Lung (tissue), 12 donors: Measurements from ENCODE around the gene C12orf42. TPM values are rescaled to one million over a fixed set of nuclear protein-coding genes. Genes with fewer than 3 reads are reported as not detected.

ENCODE experiments used
- ATAC-seq: fragments of 200-7000 bp; cut with Tn5 transposase; one replicate; pipeline ENCODE4 v1.9.1; 2020; ENCODE audit warnings: moderate number of reproducible peaks; ENCODE audit not compliant: insufficient read depth, low FRiP score
- DNase-seq, 3 donors: peaks; one replicate each; pipeline ENCODE4 v3.0.0-alpha.2; 2013 to 2017
- H3K27ac ChIP-seq, 2 donors: one replicate each; pipeline ENCODE4 v1.5.1; 2013; ENCODE audit warnings: mild to moderate bottlenecking in 2 of 2, moderate library complexity in 2 of 2, control low read depth in 1 of 2, inconsistent platforms in 1 of 2, low read depth in 1 of 2, low read length in 1 of 2
- H3K27me3 ChIP-seq, 3 donors: one replicate each; pipeline ENCODE4 v1.5.1; 2013; ENCODE audit warnings: low read length in 2 of 3; ENCODE audit not compliant: control insufficient read depth in 3 of 3, insufficient read depth in 3 of 3
- H3K36me3 ChIP-seq, 4 donors: one replicate each; pipeline ENCODE4 v1.5.1; 2013; ENCODE audit warnings: low read length in 4 of 4, mild to moderate bottlenecking in 1 of 4, moderate library complexity in 1 of 4; ENCODE audit not compliant: control insufficient read depth in 4 of 4, insufficient read depth in 4 of 4
- H3K4me1 ChIP-seq, 5 donors: one replicate each; pipeline ENCODE4 v1.5.1; 2013; ENCODE audit warnings: low read length in 5 of 5, mild to moderate bottlenecking in 2 of 5, moderate library complexity in 1 of 5; ENCODE audit not compliant: control insufficient read depth in 5 of 5, insufficient read depth in 5 of 5
- H3K4me3 ChIP-seq: one replicate; pipeline ENCODE4 v1.5.1; 2013; ENCODE audit warnings: mild to moderate bottlenecking, control low read depth, moderate library complexity
- H3K9ac ChIP-seq, 2 donors: one replicate each; pipeline ENCODE4 v1.5.1; 2013; ENCODE audit warnings: low read length in 2 of 2, control low read depth in 1 of 2; ENCODE audit not compliant: insufficient read depth in 1 of 2
- H3K9me3 ChIP-seq, 4 donors: one replicate each; pipeline ENCODE4 v1.5.1; 2013; ENCODE audit warnings: low read length in 3 of 4, mild to moderate bottlenecking in 1 of 4, moderate library complexity in 1 of 4; ENCODE audit not compliant: control insufficient read depth in 4 of 4, insufficient read depth in 3 of 4
- CTCF ChIP-seq: IDR thresholded peaks from 2 replicates; pipeline ENCODE4 v1.5.1; 2012; ENCODE audit warnings: mild to moderate bottlenecking; ENCODE audit errors: control extremely low read depth, extremely low read depth
- WGBS, 2 donors: extraction: QIAGEN DNeasy Blood & Tissue Kit; methylation state at CpG; one replicate each; pipeline ENCODE4 v1.1.7; 2013; 5-methylcytosine and 5-hydroxymethylcytosine counted together
- polyA plus RNA-seq, 2 donors: library from polyadenylated mRNA; stranded (reverse); fragments of 200-250 nt; gene quantifications; one replicate each; pipeline ENCODE4 v1.2.1, GENCODE V29; 2013
- total RNA-seq, 2 donors: library from RNA; depleted of rRNA in 1 of 2; stranded (reverse); fragments of >200 nt in 1 of 2; gene quantifications; one replicate each; pipeline ENCODE4 v1.2.1, GENCODE V29; 2014 to 2021
- donor health status: control.
- donor health status: control.
- donor health status: Bipolar disorder and iron deficiency.
- donor health status: healthy.
- donor health status: DM: yes; HTN: yes; CAD: no.

Gene C12orf42
- total and polyA plus RNA-seq, 4 donors = 0.03 TPM; not detected in 3

GRCh38 chr12:103327676-103328075 is 168.1 kb downstream of the C12orf42 start:
- TF ChIP-seq CTCF = no peak
- no peak for DNase-seq
- no peaks in the 10 kb centered on the region for H3K27me3 ChIP-seq
- no peak overlapping the region for H3K9ac ChIP-seq
- H3K27ac ChIP-seq = no peak overlapping the region
- no peaks in the 10 kb centered on the region for H3K36me3 ChIP-seq
- H3K9me3 ChIP-seq = peaks cover 0 to 2% (median 0%) of the 10 kb centered on the region in 4 donors
- no peak overlapping the region for H3K4me3 ChIP-seq
- no peaks in the 10 kb centered on the region for H3K4me1 ChIP-seq
- ATAC-seq = no peak

GRCh38 chr12:103326190-103326589 is 169.6 kb downstream of the C12orf42 start:
- DNase-seq (no peak), ATAC-seq (no peak)
- WGBS, 2 donors = 81 to 83% methylated on average over 3 of the region's 3 CpGs
- H3K4me3 ChIP-seq = no peak overlapping the region
- H3K9me3 ChIP-seq = peaks cover 0 to 2% (median 0%) of the 10 kb centered on the region in 4 donors
- H3K9ac ChIP-seq = no peak overlapping the region
- no peak overlapping the region for H3K27ac ChIP-seq
- TF ChIP-seq CTCF = no peak
- H3K27me3 ChIP-seq = no peaks in the 10 kb centered on the region
- no peaks in the 10 kb centered on the region for H3K4me1 ChIP-seq
- no peaks in the 10 kb centered on the region for H3K36me3 ChIP-seq

GRCh38 chr12:103318566-103318965 is 177.2 kb downstream of the C12orf42 start:
- DNase-seq (no peak), ATAC-seq (no peak)
- Histone ChIP-seq H3K36me3 (no peaks in the 10 kb centered on the region), H3K27ac (no peak overlapping the region), H3K9ac (no peak overlapping the region), H3K9me3 (peaks cover 0 to 4% (median 2%) of the 10 kb centered on the region in 4 donors), H3K4me1 (no peaks in the 10 kb centered on the region), H3K27me3 (no peaks in the 10 kb centered on the region), H3K4me3 (no peak overlapping the region)
- TF ChIP-seq CTCF = no peak
- WGBS, 2 donors = 44 to 69% methylated on average over 2 of the region's 2 CpGs

- 93 to 97% methylated on average over 1 of the region's 1 CpG for WGBS, 2 donors
- Histone ChIP-seq H3K4me3 (no peak overlapping the region), H3K27me3 (no peaks in the 10 kb centered on the region), H3K36me3 (no peaks in the 10 kb centered on the region), H3K4me1 (no peaks in the 10 kb centered on the region), H3K9ac (no peak overlapping the region), H3K9me3 (peaks cover 0 to 4% (median 2%) of the 10 kb centered on the region in 4 donors), H3K27ac (no peak overlapping the region)
- TF ChIP-seq CTCF = no peak
- DNase-seq (no peak), ATAC-seq (no peak)
These were observed 178.5 kb downstream of the C12orf42 start for GRCh38 chr12:103317220-103317619.
